GM12872 (cell line): ENCODE measurements around the gene MRPL4.

Experiments used
- TF ChIP-seq, protein P1 (sequence below): IDR thresholded peaks from 3 replicates; pipeline ENCODE4 v1.5.1; 2011; ENCODE audit warnings: low read depth, mild to moderate bottlenecking, low read length, moderate library complexity; ENCODE audit not compliant: insufficient read depth

MRPL4 gene

DNA sequence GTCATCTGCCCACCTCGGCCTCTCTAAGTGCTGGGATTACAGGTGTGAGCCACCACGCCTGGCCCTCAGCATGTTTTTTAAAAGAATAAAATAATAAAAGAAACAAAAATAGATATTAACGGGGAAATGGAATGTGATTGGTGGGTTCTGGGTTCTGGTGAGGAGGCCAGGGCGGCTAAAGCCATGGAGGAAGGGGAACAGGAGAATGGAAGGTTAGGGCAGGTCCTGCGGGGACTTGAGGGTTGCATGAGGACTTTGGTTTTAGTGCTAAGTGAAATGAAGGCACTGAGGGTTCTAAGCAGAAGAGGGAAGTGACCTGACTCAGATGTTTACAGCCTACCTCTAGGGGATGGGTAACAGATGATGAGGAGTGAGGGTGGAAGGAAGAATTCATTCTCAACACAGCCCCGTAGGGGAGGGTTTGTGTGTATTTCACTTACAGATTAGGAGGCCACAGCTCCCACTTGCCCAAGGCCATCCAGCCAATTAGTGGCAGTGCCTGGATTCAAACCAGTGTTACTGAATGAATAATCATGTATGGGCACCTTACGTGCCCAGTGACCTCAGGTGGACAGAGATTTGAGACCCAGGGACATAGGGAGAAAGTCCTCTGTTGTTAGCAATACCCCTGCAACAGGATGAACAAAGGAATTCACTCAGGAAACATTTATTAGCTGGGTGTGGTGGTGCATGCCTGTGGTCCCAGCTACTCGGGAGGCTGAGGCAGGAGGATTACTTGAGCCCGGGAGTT, 6.7 kb upstream of the MRPL4 start:
- TF ChIP-seq, protein P1, sequence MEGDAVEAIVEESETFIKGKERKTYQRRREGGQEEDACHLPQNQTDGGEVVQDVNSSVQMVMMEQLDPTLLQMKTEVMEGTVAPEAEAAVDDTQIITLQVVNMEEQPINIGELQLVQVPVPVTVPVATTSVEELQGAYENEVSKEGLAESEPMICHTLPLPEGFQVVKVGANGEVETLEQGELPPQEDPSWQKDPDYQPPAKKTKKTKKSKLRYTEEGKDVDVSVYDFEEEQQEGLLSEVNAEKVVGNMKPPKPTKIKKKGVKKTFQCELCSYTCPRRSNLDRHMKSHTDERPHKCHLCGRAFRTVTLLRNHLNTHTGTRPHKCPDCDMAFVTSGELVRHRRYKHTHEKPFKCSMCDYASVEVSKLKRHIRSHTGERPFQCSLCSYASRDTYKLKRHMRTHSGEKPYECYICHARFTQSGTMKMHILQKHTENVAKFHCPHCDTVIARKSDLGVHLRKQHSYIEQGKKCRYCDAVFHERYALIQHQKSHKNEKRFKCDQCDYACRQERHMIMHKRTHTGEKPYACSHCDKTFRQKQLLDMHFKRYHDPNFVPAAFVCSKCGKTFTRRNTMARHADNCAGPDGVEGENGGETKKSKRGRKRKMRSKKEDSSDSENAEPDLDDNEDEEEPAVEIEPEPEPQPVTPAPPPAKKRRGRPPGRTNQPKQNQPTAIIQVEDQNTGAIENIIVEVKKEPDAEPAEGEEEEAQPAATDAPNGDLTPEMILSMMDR, result no peak

DNA sequence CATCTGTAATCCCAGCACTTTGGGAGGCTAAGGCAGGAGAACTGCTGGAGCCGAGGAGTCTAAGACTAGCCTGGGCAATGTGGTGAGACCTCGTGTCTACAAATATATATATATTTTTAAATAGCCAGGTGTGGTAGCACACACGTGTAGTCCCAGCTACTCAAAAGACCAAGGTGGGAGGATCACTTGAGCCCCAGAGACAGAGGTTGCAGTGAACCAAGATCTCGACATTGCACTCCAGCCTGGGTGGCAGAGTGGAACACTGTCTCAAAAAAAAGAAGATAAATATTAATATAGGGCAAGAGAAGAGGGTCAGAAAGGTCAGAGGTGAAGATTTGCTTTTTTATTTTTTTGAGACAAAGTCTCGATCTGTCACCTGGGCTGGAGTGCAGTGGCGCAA, 5.5 kb upstream of the MRPL4 start:
- TF ChIP-seq, protein P1, result no peak

GRCh38 chr19:10252707-10253106, 693 bp downstream of the MRPL4 start:
- TF ChIP-seq, protein P1, result no peak

GRCh38 chr19:10254244-10254643, 2.2 kb downstream of the MRPL4 start:
- TF ChIP-seq, protein P1, result no peak

- TF ChIP-seq, protein P1, result no peak
These were observed 3.3 kb downstream of the MRPL4 start for GRCh38 chr19:10255358-10255757.

DNA sequence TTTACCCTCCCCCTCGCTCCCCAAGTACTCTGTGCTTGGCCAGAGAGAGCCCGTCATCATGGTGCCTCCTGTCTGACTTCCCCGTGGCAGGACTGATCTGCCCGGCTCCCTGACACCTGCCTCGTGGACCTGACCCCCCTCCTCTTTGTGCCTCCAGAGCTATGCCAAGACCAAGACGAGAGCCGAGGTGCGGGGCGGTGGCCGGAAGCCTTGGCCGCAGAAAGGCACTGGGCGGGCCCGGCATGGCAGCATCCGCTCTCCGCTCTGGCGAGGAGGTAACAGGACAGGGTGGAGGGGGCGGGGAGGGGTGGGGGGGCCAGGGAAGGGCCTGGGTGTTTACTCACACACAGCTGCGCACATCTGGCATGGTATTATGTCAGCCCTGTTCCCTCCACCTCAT, 4.5 kb downstream of the MRPL4 start:
- TF ChIP-seq, protein P1, result no peak

DNA sequence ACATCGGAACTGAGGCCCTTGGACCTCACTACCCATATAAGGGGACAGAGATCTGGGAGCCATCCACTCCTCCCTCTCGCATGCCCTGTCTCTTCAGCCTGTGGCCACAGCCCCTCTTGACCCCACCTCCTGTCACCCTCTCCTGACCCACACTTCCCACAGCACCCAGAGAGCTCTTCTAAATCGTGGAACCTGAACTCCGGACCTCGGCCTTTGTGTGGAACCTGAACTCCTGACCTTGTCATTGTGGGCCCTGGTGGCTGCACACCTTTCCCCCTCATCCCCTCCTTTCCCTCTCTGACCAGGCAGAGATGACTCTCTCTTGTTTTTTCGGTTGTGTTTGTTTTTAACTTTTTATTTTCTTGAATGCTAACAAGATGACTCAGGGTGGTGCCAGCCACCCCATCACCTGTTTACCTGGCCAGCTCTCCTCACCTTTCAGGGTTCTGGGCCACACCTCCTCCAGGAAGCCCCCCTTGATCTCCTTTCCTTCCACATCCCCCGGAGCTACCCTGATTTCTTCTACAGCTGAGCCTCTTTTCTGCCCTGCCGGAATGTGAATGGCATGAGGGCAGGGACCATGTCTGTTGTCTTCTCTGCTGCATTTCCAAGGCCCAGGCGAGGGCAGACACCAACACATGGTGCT, 5.1 kb downstream of the MRPL4 start:
- TF ChIP-seq, protein P1, result no peak
